Measurements from ENCODE around the gene HSPA2. TPM values are rescaled to one million over a fixed set of nuclear protein-coding genes. Genes with fewer than 3 reads are reported as not detected.

The HSPA2 gene
- total and polyA plus RNA-seq, 9 donors, result 5.1 to 49.7 (median 8.9) TPM

GRCh38 chr14:64572386-64573104 is 32.0 kb downstream of the HSPA2 start:
- TF ChIP-seq CTCF (IDR thresholded peaks at IDR 0.05) (no peak), EP300 (IDR thresholded peaks at IDR 0.05) (no peak), POLR2A (IDR thresholded peaks at IDR 0.05) (no peak)
- Histone ChIP-seq H3K36me3 (no peaks in the 10 kb centered on the region), H3K27ac (no peak overlapping the region), H3K9me3 (no peaks in the 10 kb centered on the region), H3K27me3 (no peaks in the 10 kb centered on the region), H3K4me3 (no peak overlapping the region), H3K4me1 (ENCODE audit: insufficient read depth) (peaks cover 5% of the 10 kb centered on the region)
- intact Hi-C loops (cut with DNase I), result no loop called here
- DNase-seq, result no peak

GRCh38 chr14:64573109-64573508 is 32.6 kb downstream of the HSPA2 start:
- Histone ChIP-seq H3K4me1 (ENCODE audit: insufficient read depth) (peaks cover 5% of the 10 kb centered on the region), H3K36me3 (no peaks in the 10 kb centered on the region), H3K27me3 (no peaks in the 10 kb centered on the region), H3K27ac (no peak overlapping the region), H3K4me3 (no peak overlapping the region), H3K9me3 (no peaks in the 10 kb centered on the region)
- DNase-seq, result no peak
- 42 to 63% (median 63%) methylated on average over 3 of the region's 3 CpGs for WGBS, 3 donors
- no peak for TF ChIP-seq CTCF (IDR thresholded peaks at IDR 0.05)
- no peak for TF ChIP-seq EP300 (IDR thresholded peaks at IDR 0.05)
- TF ChIP-seq POLR2A (IDR thresholded peaks at IDR 0.05), result no peak
- intact Hi-C loops (cut with DNase I), result no loop called here

- Histone ChIP-seq H3K4me3 (no peak overlapping the region), H3K27ac (no peak overlapping the region), H3K9me3 (no peaks in the 10 kb centered on the region), H3K36me3 (no peaks in the 10 kb centered on the region), H3K4me1 (ENCODE audit: insufficient read depth) (peaks cover 3% of the 10 kb centered on the region), H3K27me3 (no peaks in the 10 kb centered on the region)
- no peak for DNase-seq
- 92 to 94% (median 94%) methylated on average over 6 of the region's 6 CpGs for WGBS, 3 donors
- TF ChIP-seq POLR2A (IDR thresholded peaks at IDR 0.05), result no peak
- no peak for TF ChIP-seq CTCF (IDR thresholded peaks at IDR 0.05)
- TF ChIP-seq EP300 (IDR thresholded peaks at IDR 0.05), result no peak
- intact Hi-C loops (cut with DNase I), result no loop called here
Measured at GRCh38 chr14:64574371-64575107, 34.0 kb downstream of the HSPA2 start.

- intact Hi-C loops (cut with DNase I), result no loop called here
- TF ChIP-seq EP300 (IDR thresholded peaks at IDR 0.05), result no peak
- no peak for TF ChIP-seq CTCF (IDR thresholded peaks at IDR 0.05)
- no peak for TF ChIP-seq POLR2A (IDR thresholded peaks at IDR 0.05)
- H3K9me3 ChIP-seq, result no peaks in the 10 kb centered on the region
- H3K36me3 ChIP-seq, result no peaks in the 10 kb centered on the region
- H3K27ac ChIP-seq, result no peak overlapping the region
- H3K27me3 ChIP-seq, result no peaks in the 10 kb centered on the region
- no peak for DNase-seq
- no peak overlapping the region for H3K4me3 ChIP-seq
- WGBS, 3 donors, result 78 to 99% (median 99%) methylated on average over 5 of the region's 5 CpGs
- peaks cover 3% of the 10 kb centered on the region for H3K4me1 ChIP-seq (ENCODE audit: insufficient read depth)
Measured at GRCh38 chr14:64577211-64577610, 36.7 kb downstream of the HSPA2 start.
